Measurements from ENCODE around the gene GALNT6.

The GALNT6 gene

GRCh38 chr12:51383269-51383905 is 7.8 kb downstream of the GALNT6 start:
- in situ Hi-C loops (cut with HindIII; ENCODE audit: low sequenced_read_pairs): no loop called here

- in situ Hi-C loops (cut with HindIII; ENCODE audit: low sequenced_read_pairs): no loop called here
Observed at GRCh38 chr12:51382173-51382572, 9.0 kb downstream of the GALNT6 start.

- in situ Hi-C loops (cut with HindIII; ENCODE audit: low sequenced_read_pairs): no loop called here
Observed at GRCh38 chr12:51381226-51382079, 9.8 kb downstream of the GALNT6 start.

- in situ Hi-C loops (cut with HindIII; ENCODE audit: low sequenced_read_pairs): no loop called here
Observed at GRCh38 chr12:51379571-51379970, 11.6 kb downstream of the GALNT6 start.

GRCh38 chr12:51378749-51379148 is 12.5 kb downstream of the GALNT6 start:
- in situ Hi-C loops (cut with HindIII; ENCODE audit: low sequenced_read_pairs): no loop called here

- in situ Hi-C loops (cut with HindIII; ENCODE audit: low sequenced_read_pairs): no loop called here
Observed at GRCh38 chr12:51377099-51377984, 13.9 kb downstream of the GALNT6 start.

- in situ Hi-C loops (cut with HindIII; ENCODE audit: low sequenced_read_pairs): no loop called here
Observed at GRCh38 chr12:51374856-51375255, 16.4 kb downstream of the GALNT6 start.

- in situ Hi-C loops (cut with HindIII; ENCODE audit: low sequenced_read_pairs): no loop called here
Observed at GRCh38 chr12:51374361-51374760, 16.8 kb downstream of the GALNT6 start.

GRCh38 chr12:51373187-51373586 is 18.0 kb downstream of the GALNT6 start:
- in situ Hi-C loops (cut with HindIII; ENCODE audit: low sequenced_read_pairs): no loop called here

- in situ Hi-C loops (cut with HindIII; ENCODE audit: low sequenced_read_pairs): no loop called here
Observed at GRCh38 chr12:51372021-51372420, 19.2 kb downstream of the GALNT6 start.

- in situ Hi-C loops (cut with HindIII; ENCODE audit: low sequenced_read_pairs): no loop called here
Observed at GRCh38 chr12:51371295-51371953, 19.8 kb downstream of the GALNT6 start.

- in situ Hi-C loops (cut with HindIII; ENCODE audit: low sequenced_read_pairs): no loop called here
Observed at GRCh38 chr12:51370667-51371066, 20.5 kb downstream of the GALNT6 start.

GRCh38 chr12:51369581-51369980 is 21.6 kb downstream of the GALNT6 start:
- in situ Hi-C loops (cut with HindIII; ENCODE audit: low sequenced_read_pairs): no loop called here

GRCh38 chr12:51368640-51369517 is 22.3 kb downstream of the GALNT6 start:
- in situ Hi-C loops (cut with HindIII; ENCODE audit: low sequenced_read_pairs): no loop called here

- in situ Hi-C loops (cut with HindIII; ENCODE audit: low sequenced_read_pairs): no loop called here
Observed at GRCh38 chr12:51365276-51365675, 25.9 kb downstream of the GALNT6 start.

GRCh38 chr12:51364001-51364400 is 27.2 kb downstream of the GALNT6 start:
- in situ Hi-C loops (cut with HindIII; ENCODE audit: low sequenced_read_pairs): no loop called here

- in situ Hi-C loops (cut with HindIII; ENCODE audit: low sequenced_read_pairs): no loop called here
Observed at GRCh38 chr12:51362747-51363342, 28.4 kb downstream of the GALNT6 start.

GRCh38 chr12:51362307-51362706 is 28.9 kb downstream of the GALNT6 start:
- in situ Hi-C loops (cut with HindIII; ENCODE audit: low sequenced_read_pairs): no loop called here

Measured in endothelial cell of hepatic sinusoid (primary cell).